GM12872 (cell line): Measurements from ENCODE around the gene MAP3K20.

ENCODE experiments used
- TF ChIP-seq, protein P1 (sequence below): IDR thresholded peaks from 3 replicates; pipeline ENCODE4 v1.5.1; 2011; ENCODE audit warnings: low read depth, mild to moderate bottlenecking, low read length, moderate library complexity; ENCODE audit not compliant: insufficient read depth

Gene MAP3K20

DNA sequence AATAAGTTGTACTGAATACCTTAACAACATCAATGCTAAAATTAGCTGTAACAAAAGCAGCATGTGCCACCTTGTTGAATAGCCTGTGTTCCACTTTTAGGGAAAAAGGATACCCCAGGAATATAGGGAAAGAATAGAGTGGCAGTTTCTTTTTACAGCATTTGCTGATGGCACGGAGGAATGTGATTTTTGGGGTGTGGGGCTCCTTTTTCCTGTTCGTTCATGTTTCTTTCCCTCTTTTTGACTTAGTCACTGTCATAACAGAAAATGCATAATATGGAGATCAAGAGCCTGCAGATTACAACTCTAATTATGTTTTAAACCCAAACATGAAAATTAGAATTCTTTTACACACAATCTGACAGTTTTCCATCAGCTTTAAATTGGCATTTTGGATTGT lies 60.4 kb downstream of the MAP3K20 start:
- TF ChIP-seq, protein P1, sequence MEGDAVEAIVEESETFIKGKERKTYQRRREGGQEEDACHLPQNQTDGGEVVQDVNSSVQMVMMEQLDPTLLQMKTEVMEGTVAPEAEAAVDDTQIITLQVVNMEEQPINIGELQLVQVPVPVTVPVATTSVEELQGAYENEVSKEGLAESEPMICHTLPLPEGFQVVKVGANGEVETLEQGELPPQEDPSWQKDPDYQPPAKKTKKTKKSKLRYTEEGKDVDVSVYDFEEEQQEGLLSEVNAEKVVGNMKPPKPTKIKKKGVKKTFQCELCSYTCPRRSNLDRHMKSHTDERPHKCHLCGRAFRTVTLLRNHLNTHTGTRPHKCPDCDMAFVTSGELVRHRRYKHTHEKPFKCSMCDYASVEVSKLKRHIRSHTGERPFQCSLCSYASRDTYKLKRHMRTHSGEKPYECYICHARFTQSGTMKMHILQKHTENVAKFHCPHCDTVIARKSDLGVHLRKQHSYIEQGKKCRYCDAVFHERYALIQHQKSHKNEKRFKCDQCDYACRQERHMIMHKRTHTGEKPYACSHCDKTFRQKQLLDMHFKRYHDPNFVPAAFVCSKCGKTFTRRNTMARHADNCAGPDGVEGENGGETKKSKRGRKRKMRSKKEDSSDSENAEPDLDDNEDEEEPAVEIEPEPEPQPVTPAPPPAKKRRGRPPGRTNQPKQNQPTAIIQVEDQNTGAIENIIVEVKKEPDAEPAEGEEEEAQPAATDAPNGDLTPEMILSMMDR: no peak

DNA sequence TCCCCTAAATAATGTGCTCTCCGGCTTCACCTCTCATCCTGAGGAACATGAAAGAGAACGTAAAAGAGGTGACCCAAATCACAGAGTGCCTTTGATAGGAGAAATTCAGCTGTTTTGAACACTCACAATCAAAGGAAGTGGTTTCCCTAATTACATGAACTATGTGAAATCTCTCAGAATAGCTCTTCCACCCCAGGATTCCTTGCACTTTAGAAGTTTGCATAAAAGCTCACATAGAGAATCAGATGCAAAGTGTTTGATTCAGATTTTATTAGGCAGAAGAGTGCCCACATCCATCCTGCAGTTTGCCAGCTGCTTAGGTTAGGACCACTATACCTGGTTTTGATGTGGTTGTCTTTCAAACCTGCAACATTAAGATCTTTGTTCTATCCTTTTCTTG lies 61.0 kb downstream of the MAP3K20 start:
- TF ChIP-seq, protein P1: no peak

DNA sequence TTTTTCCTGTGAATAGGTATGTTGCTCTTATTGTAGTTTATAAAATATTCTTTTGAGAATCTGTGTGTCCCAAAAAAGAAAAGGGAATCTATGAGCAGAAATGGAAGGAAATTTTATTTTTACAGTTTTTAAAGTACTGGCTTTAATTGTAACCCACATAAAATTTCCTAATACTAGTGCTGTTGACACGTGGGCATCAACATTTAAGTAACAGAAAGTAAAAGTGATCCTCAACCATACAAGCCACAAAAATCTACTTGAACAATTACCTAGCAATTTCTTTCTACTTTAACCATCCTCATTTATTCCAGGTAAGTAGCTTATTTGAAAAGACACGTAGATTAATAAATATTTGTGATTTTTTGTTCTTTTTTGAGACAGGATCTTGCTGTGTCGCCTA lies 62.0 kb downstream of the MAP3K20 start:
- TF ChIP-seq, protein P1: no peak

DNA sequence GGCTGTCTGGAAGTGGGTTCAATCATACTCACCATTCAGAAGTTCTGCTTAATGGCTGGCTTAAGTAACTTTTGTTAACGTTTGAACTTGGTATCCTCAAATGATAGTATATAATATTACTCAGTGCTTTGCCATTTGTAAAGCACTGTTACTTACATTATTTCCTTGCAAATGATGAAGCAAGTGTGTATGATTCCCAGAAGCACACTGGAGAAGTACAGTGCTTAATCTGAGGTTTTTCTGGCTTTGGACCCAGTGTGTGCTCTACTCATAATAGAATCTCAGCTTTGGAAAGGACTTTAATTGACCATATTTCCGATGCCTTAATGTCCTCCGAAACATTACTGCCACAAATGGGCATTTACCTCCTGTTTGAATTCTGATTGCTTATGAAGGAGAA lies 63.3 kb downstream of the MAP3K20 start:
- TF ChIP-seq, protein P1: no peak

DNA sequence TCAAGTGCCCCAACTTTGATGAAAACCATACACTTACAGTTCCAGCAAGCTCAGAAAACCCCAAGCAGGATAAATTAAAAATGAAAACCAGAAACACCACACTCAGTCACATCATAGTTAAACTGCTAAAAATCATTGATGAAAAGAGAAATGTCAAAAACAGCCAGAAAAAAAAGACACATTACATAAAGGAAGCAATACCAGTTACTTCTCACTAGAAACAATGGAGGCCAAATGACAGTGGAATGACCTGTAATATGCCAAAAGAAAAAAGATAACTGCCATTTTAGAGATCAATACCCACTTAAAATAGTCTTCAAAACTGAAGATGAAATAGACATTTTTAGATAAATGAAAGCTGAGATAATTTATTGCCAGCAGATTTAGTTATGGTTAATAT lies 66.0 kb downstream of the MAP3K20 start:
- TF ChIP-seq, protein P1: no peak

DNA sequence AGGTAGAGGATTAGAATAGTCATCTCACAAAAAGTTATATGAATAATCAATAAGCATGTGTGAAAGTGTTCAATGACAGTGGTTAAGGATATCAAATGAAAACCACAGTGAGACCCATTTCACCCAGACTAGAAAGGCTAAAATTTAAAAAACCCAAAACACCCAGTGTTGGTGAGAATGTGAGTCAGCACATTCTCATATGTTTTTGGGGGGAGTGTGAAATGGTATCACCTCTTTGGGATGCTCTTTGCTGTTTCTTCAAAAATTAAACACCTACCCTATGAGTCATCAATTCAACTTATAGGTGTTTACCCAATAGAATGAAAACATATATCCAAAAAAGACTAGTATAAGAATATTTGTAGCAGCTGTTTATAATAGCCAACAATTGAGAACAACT lies 69.8 kb downstream of the MAP3K20 start:
- TF ChIP-seq, protein P1: no peak

DNA sequence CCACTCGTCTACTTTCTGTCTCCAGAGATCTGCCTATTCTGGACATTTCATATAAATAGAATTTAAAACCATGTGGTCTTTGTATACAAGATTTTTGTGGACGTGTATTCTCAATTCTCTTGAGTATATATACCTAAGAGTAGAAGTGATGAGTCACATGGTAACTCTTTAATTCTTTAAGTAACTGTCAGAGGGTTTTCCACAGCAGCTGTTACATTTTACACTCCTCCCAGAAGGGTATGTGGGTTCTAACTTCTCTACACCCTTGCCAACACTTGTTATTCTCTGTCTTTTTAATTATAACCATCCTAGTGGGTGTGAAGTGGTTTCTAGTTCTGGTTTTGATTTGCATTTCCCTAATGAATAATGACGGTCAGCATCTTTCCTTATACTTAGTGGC lies 70.9 kb downstream of the MAP3K20 start:
- TF ChIP-seq, protein P1: no peak

DNA sequence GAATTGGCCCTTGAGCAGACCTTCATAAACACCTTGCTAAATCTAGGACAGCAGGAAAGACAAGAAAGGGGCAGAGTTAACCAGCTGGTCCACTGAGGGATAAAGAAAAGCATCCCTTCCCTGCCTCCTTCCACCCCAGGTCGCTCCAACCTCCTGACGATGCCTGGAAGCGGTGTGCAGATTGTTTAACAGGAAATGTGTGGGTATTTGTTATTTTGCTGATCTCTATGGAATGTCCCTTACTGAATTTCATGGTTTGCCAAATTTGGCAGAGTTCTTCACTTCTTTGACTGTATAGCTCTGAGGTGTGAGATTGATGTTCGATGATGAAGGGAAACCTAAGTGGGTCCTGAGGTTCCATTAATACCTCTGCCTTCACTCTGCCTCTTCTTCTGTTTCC lies 72.9 kb downstream of the MAP3K20 start:
- TF ChIP-seq, protein P1: no peak
